Endothelial cell of umbilical vein (primary cell): Measurements from ENCODE around the gene TTC34. TPM values are rescaled to one million over a fixed set of nuclear protein-coding genes. Genes with fewer than 3 reads are reported as not detected.

Experiments used
- BruUV-seq: library from RNA; stranded (reverse); fragments of 400-500 nt; replicated peaks from 2 replicates; lab custom pipeline; 2021; lab: Mats Ljungman, UMichigan
- CTCF ChIA-PET: fragments of 300-600, 350-600 bp; sonication (Branson Sonifier 250); formaldehyde crosslinking; loops from one replicate; lab custom pipeline; 2021; ENCODE audit warnings: antibody characterized with exemption, inconsistent platforms; lab: Charles Lee
- POLR2A ChIA-PET: fragments of 300-600, 350-600 bp; sonication (Branson Sonifier 250); formaldehyde crosslinking; loops from one replicate; lab custom pipeline; 2021; ENCODE audit warnings: antibody characterized with exemption, inconsistent platforms; lab: Charles Lee
- DNase-seq: peaks from one replicate; pipeline ENCODE4 v3.0.0-alpha.2; 2011; ENCODE audit warnings: low read depth, low spot score
- FAIRE-seq: peaks from 2 replicates; lab custom pipeline; 2011; peaks lifted over from hg19 to GRCh38; lab: Jason Lieb, UNC
- H2AFZ ChIP-seq: 2 replicates; pipeline ENCODE4 v1.6.0; 2012; ENCODE audit warnings: low read depth, low read length, control low read depth, inconsistent platforms
- H3K27ac ChIP-seq: 2 replicates; pipeline ENCODE4 v1.5.1; 2011; ENCODE audit warnings: low read depth, mild to moderate bottlenecking, control low read depth, low read length, moderate library complexity; ENCODE audit not compliant: insufficient read depth
- H3K27me3 ChIP-seq, 2 experiments: 2 replicates each; pipeline versions ENCODE4 v1.6.0 to v1.6.1; 2011; ENCODE audit warnings: low read length in 2 of 2, mixed read lengths in 1 of 2; ENCODE audit not compliant: control insufficient read depth in 2 of 2, insufficient read depth in 2 of 2
- H3K36me3 ChIP-seq, 2 experiments: 2 replicates in 1 of 2; 3 replicates in 1 of 2; pipeline ENCODE4 v1.5.1; 2011; ENCODE audit warnings: low read length in 2 of 2, mild to moderate bottlenecking in 1 of 2, moderate library complexity in 1 of 2; ENCODE audit not compliant: control insufficient read depth in 2 of 2, insufficient read depth in 2 of 2; ENCODE audit errors: extremely low read depth in 1 of 2
- H3K4me1 ChIP-seq: 3 replicates; pipeline ENCODE4 v1.5.1; 2011; ENCODE audit warnings: mild to moderate bottlenecking, low read length; ENCODE audit not compliant: control insufficient read depth, insufficient read depth; ENCODE audit errors: extremely low read depth
- H3K4me2 ChIP-seq: 2 replicates; pipeline ENCODE4 v1.6.1; 2011; ENCODE audit warnings: low read length, control low read depth, mixed read lengths; ENCODE audit not compliant: insufficient read depth
- H3K4me3 ChIP-seq, 3 experiments: fragments of 200-600 bp in 1 of 3; sonication (generic), shearing (Covaris generic) in 1 of 3; replicated peaks in 1 of 3; 2 replicates each; pipeline ENCODE4 v1.5.1; 2011 to 2016; ENCODE audit warnings: control low read depth in 3 of 3, low read length in 3 of 3, mild to moderate bottlenecking in 2 of 3, inconsistent platforms in 1 of 3, low read depth in 1 of 3, moderate library complexity in 1 of 3; ENCODE audit not compliant: insufficient read depth in 1 of 3
- H3K79me2 ChIP-seq: 2 replicates; pipeline ENCODE4 v1.6.0; 2012; ENCODE audit warnings: low read length, inconsistent platforms; ENCODE audit not compliant: control insufficient read depth, insufficient read depth
- H3K9ac ChIP-seq: replicated peaks from 2 replicates; pipeline ENCODE3; 2011; ENCODE audit warnings: low read length, control low read depth; ENCODE audit not compliant: insufficient read depth; ENCODE audit errors: extremely low read depth
- H3K9me1 ChIP-seq: replicated peaks from 3 replicates; pipeline ENCODE4 v1.6.0; 2011; ENCODE audit warnings: mild to moderate bottlenecking, low read length; ENCODE audit not compliant: control insufficient read depth, insufficient read depth; ENCODE audit errors: extremely low read depth
- H3K9me3 ChIP-seq: replicated peaks from 2 replicates; pipeline ENCODE4 v1.5.1; 2012; ENCODE audit warnings: low read length, inconsistent platforms; ENCODE audit not compliant: control insufficient read depth, insufficient read depth
- H4K20me1 ChIP-seq: replicated peaks from 2 replicates; pipeline ENCODE3; 2011; ENCODE audit warnings: mild to moderate bottlenecking, low read length; ENCODE audit not compliant: control insufficient read depth, insufficient read depth; ENCODE audit errors: extremely low read depth
- CTCF ChIP-seq, 2 donors: IDR thresholded peaks; 1 replicate in 1 of 2; 2 replicates in 1 of 2; pipeline ENCODE4 v1.5.1; 2011; ENCODE audit warnings: low read length in 2 of 2, mild to moderate bottlenecking in 2 of 2, moderate library complexity in 2 of 2, control low read depth in 1 of 2, inconsistent platforms in 1 of 2, low read depth in 1 of 2; ENCODE audit not compliant: insufficient read depth in 1 of 2; ENCODE audit errors: extremely low read depth in 1 of 2
- EZH2 ChIP-seq: IDR thresholded peaks from 2 replicates; pipeline ENCODE4 v1.6.1; 2012; ENCODE audit warnings: borderline replicate concordance, low read depth, mild to moderate bottlenecking, moderate library complexity, low read length, inconsistent platforms; ENCODE audit not compliant: severe bottlenecking
- FOS ChIP-seq: IDR thresholded peaks from 2 replicates; pipeline ENCODE4 v1.6.1; 2011; ENCODE audit warnings: mild to moderate bottlenecking, low read length, moderate library complexity, borderline replicate concordance; ENCODE audit not compliant: insufficient read depth
- GATA2 ChIP-seq: IDR thresholded peaks from 2 replicates; pipeline ENCODE4 v1.7.0; 2011; ENCODE audit warnings: low read depth, mild to moderate bottlenecking, moderate library complexity, mixed read lengths, low read length; ENCODE audit not compliant: insufficient read length, insufficient read depth
- JUN ChIP-seq: IDR thresholded peaks from 2 replicates; pipeline ENCODE4 v1.6.1; 2011; ENCODE audit warnings: borderline replicate concordance, low read depth; ENCODE audit not compliant: insufficient read length, insufficient read depth
- MYC ChIP-seq: IDR thresholded peaks from one replicate; pipeline ENCODE4 v1.6.1; 2011; ENCODE audit warnings: mild to moderate bottlenecking, low read depth, low read length
- POLR2A ChIP-seq: IDR thresholded peaks from 2 replicates; pipeline ENCODE4 v1.6.1; 2012; ENCODE audit warnings: low read depth, mild to moderate bottlenecking, control low read depth, low read length
- POLR2AphosphoS5 ChIP-seq: IDR thresholded peaks from 2 replicates; pipeline ENCODE4 v1.6.1; 2012; ENCODE audit warnings: low read depth, mild to moderate bottlenecking, control low read depth, low read length, moderate library complexity; ENCODE audit not compliant: insufficient read depth
- dilution Hi-C: fragments of 300-500 bp; cut with MboI; formaldehyde crosslinking; loops from one replicate; pipeline ENCODE4 v1.15.0; 2019; ENCODE audit warnings: low sequenced_read_pairs; ENCODE audit not compliant: extremely low pct_ligation_motif_present
- intact Hi-C: fragments of 100-400 bp; cut with micrococcal nuclease; formaldehyde crosslinking; loops from one replicate; pipeline ENCODE4 v1.10.0; 2022
- polyA plus RNA-seq, 4 experiments: library from polyadenylated mRNA; depleted of rRNA in 3 of 4; stranded (reverse) in 3 of 4; unstranded in 1 of 4; fragments of >200 nt; gene quantifications; 2 replicates each; pipeline versions ENCODE4 v1.2.1 to v1.2.3, GENCODE V29; 2011 to 2012; ENCODE audit warnings: missing spikeins in 1 of 4
- total RNA-seq: library from RNA; stranded (reverse); gene quantifications from 2 replicates; pipeline ENCODE4 v1.2.3, GENCODE V29; 2021
- TF ChIP-seq, protein P1 (sequence below): IDR thresholded peaks from 2 replicates; pipeline ENCODE4 v1.6.1; 2011; ENCODE audit not compliant: insufficient read depth, insufficient read length

TTC34 gene
- total and polyA plus RNA-seq, 2 donors (not counting 3 experiments of a cell fraction or from before 2014, with no cell fraction given) = 0.08 to 0.77 TPM

GRCh38 chr1:2837823-2838222, 36.3 kb upstream of the TTC34 start:
- H3K9me3 ChIP-seq = no peaks in the 10 kb centered on the region
- H3K36me3 ChIP-seq = no peaks in the 10 kb centered on the region
- DNase-seq (no peak), FAIRE-seq (no peak)
- dilution Hi-C loops (no loop called here), intact Hi-C loops (no loop called here)
- H3K4me2 ChIP-seq = no peak overlapping the region
- BruUV-seq = no TSS peak
- no peak overlapping the region for H3K27ac ChIP-seq
- no peaks in the 10 kb centered on the region for H3K9me1 ChIP-seq
- POLR2A ChIA-PET = no interaction called here
- TF ChIP-seq EZH2 (no peak), POLR2AphosphoS5 (no peak), GATA2 (no peak), CTCF (IDR thresholded peaks at IDR 0.05; ENCODE audit: extremely low read depth in 1 of 2, insufficient read depth in 1 of 2, low read depth in 1 of 2, low read length in 2 of 2) (no peak), JUN (no peak), POLR2A (no peak), MYC (no peak), FOS (no peak)
- TF ChIP-seq, protein P1, sequence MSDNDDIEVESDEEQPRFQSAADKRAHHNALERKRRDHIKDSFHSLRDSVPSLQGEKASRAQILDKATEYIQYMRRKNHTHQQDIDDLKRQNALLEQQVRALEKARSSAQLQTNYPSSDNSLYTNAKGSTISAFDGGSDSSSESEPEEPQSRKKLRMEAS = no peak
- H3K27me3 ChIP-seq = no peaks in the 10 kb centered on the region
- no peaks in the 10 kb centered on the region for H3K79me2 ChIP-seq
- H4K20me1 ChIP-seq = no peaks in the 10 kb centered on the region
- no peak overlapping the region for H3K4me3 ChIP-seq
- CTCF ChIA-PET = no interaction called here
- no peak overlapping the region for H2AFZ ChIP-seq
- no peak overlapping the region for H3K9ac ChIP-seq
- H3K4me1 ChIP-seq = no peaks in the 10 kb centered on the region
